ENCODE measurements around the gene PPP1R26. TPM values are rescaled to one million over a fixed set of nuclear protein-coding genes. Genes with fewer than 3 reads are reported as not detected.
"Not testable (repeated sequence)": the region's sequence is repeated elsewhere in the genome, so short reads cannot be mapped to it uniquely, and the experiment has no call there.

The PPP1R26 gene
- 10 to 100 TPM in 6 of 7 donors, 1 to 10 TPM in 1; 7.0 to 19.9 (median 14.8) TPM for total RNA-seq
- polyA plus RNA-seq, result 10 to 100 TPM in 1 of 2 donors, 1 to 10 TPM in 1; 3.4 to 10.2 TPM
- long read RNA-seq, donor 1, full-length matches to known transcripts, result 13 of 14 reads
- long read RNA-seq, donor 1, partial matches to known transcripts, result 0 of 14 reads
- long read RNA-seq, donor 1, other reads (novel, unspliced or antisense), result 1 of 14 reads
- long read RNA-seq, donor 2, full-length matches to known transcripts, result 17 of 17 reads
- long read RNA-seq, donor 2, partial matches to known transcripts, result 0 of 17 reads
- long read RNA-seq, donor 2, other reads (novel, unspliced or antisense), result 0 of 17 reads
- long read RNA-seq, donor 3, full-length matches to known transcripts, result 38 of 46 reads
- long read RNA-seq, donor 3, partial matches to known transcripts, result 3 of 46 reads
- long read RNA-seq, donor 3, other reads (novel, unspliced or antisense), result 5 of 46 reads

- intact Hi-C loops (cut with DNase I), result loop anchor here in 1 of 4 donors (5.0 kb wide), 1 partner anchor 37 kb away; no protein-coding TSS in a partner anchor
- H3K27me3 ChIP-seq, result no peaks in the 10 kb centered on the region
- 1% methylated on average over 98 of the region's 103 CpGs; no CpG with 5 or more reads in 2 of the 3 donors for WGBS, 3 donors
- DNase-seq, result no peak
- H3K9me3 ChIP-seq, result no peaks in the 10 kb centered on the region
- H3K27ac ChIP-seq, result peak within 1 kb of the TSS; percentile 62 to 71
- H3K4me3 ChIP-seq, result peak within 1 kb of the TSS; percentile 48
- TF ChIP-seq EP300 (IDR thresholded peaks at IDR 0.05) (no peak), CTCF (IDR thresholded peaks at IDR 0.05) (no peak)
- H3K36me3 ChIP-seq, result no peaks in the 10 kb centered on the region
- H3K4me1 ChIP-seq (ENCODE audit: insufficient read depth), result peaks cover 4% of the 10 kb centered on the region
Observed at GRCh38 chr9:135479469-135480052, at the start of gene PPP1R26. Gene PPP1R26, plus strand, starts transcription at chr9:135479782. Its CDS starts 4,729 bp downstream, at chr9:135484511.

- Histone ChIP-seq H3K36me3 (no peaks in the 10 kb centered on the region), H3K9me3 (no peaks in the 10 kb centered on the region), H3K4me3 (no peak overlapping the region), H3K27ac (no peak overlapping the region), H3K4me1 (ENCODE audit: insufficient read depth) (peaks cover 6% of the 10 kb centered on the region), H3K27me3 (no peaks in the 10 kb centered on the region)
- WGBS, 3 donors, result 86 to 94% (median 91%) methylated on average over 4 of the region's 4 CpGs
- intact Hi-C loops (cut with DNase I), result loop anchor here in 1 of 4 donors (10.0 kb wide), 1 partner anchor 1112 kb away; the partner anchor contains the start of gene RXRA
- DNase-seq, result no peak
- TF ChIP-seq POLR2A (IDR thresholded peaks at IDR 0.05), result no peak
- TF ChIP-seq EP300 (IDR thresholded peaks at IDR 0.05), result no peak
- TF ChIP-seq CTCF (IDR thresholded peaks at IDR 0.05), result no peak
Observed at GRCh38 chr9:135437259-135437658, 42.3 kb upstream of the PPP1R26 start.

- WGBS, 3 donors, result 94 to 97% (median 96%) methylated on average over 11 of the region's 11 CpGs
- H3K27me3 ChIP-seq; H3K4me3 ChIP-seq; H3K36me3 ChIP-seq; H3K4me1 ChIP-seq (ENCODE audit: insufficient read depth); H3K9me3 ChIP-seq; DNase-seq; H3K27ac ChIP-seq: not testable (repeated sequence)
- intact Hi-C loops (cut with DNase I), result loop anchor here in 1 of 4 donors (10.0 kb wide), 1 partner anchor 1113 kb away; the partner anchor contains the start of gene RXRA
Observed at GRCh38 chr9:135437696-135438095, 41.9 kb upstream of the PPP1R26 start.

- intact Hi-C loops (cut with DNase I), result loop anchor here in 1 of 4 donors (10.0 kb wide), 1 partner anchor 1114 kb away; the partner anchor contains the start of gene RXRA
- not testable (repeated sequence) for H3K4me3 ChIP-seq; H3K27me3 ChIP-seq; H3K27ac ChIP-seq; H3K36me3 ChIP-seq; H3K9me3 ChIP-seq; H3K4me1 ChIP-seq (ENCODE audit: insufficient read depth); DNase-seq
- WGBS, 3 donors, result 85 to 89% (median 85%) methylated on average over 14 of the region's 14 CpGs
Observed at GRCh38 chr9:135438581-135439232, 40.9 kb upstream of the PPP1R26 start.

- not testable (repeated sequence) for H3K36me3 ChIP-seq; H3K27ac ChIP-seq; H3K9me3 ChIP-seq; DNase-seq; H3K4me1 ChIP-seq (ENCODE audit: insufficient read depth); H3K4me3 ChIP-seq; H3K27me3 ChIP-seq
- 79 to 86% (median 81%) methylated on average over 7 of the region's 7 CpGs for WGBS, 3 donors
- intact Hi-C loops (cut with DNase I), result loop anchor here in 1 of 4 donors (10.0 kb wide), 1 partner anchor 1115 kb away; the partner anchor contains the start of gene RXRA
Observed at GRCh38 chr9:135439514-135439913, 40.1 kb upstream of the PPP1R26 start.
